Vagina (tissue), 2 donors: ENCODE data around the gene NFATC4. TPM values are rescaled to one million over a fixed set of nuclear protein-coding genes. Genes with fewer than 3 reads are reported as not detected.

Experiments
- DNase-seq, 2 donors: peaks; one replicate each; pipeline ENCODE4 v3.0.0-alpha.2; 2017; ENCODE audit errors: extremely low spot score in 2 of 2
- H3K27ac ChIP-seq: fragments of 200-600 bp; sonication (generic); one replicate; pipeline ENCODE4 v1.5.1; 2019
- H3K27me3 ChIP-seq: fragments of 200-600 bp; sonication (generic); one replicate; pipeline ENCODE4 v1.5.1; 2019
- H3K36me3 ChIP-seq, 2 donors: fragments of 200-600 bp; sonication (generic); one replicate each; pipeline ENCODE4 v1.5.1; 2017 to 2019
- H3K4me1 ChIP-seq: fragments of 200-600 bp; sonication (generic); one replicate; pipeline ENCODE4 v1.5.1; 2019
- H3K4me3 ChIP-seq, 2 donors: fragments of 200-600 bp; sonication (generic); 1 replicate in 1 of 2; 2 replicates in 1 of 2; pipeline ENCODE4 v1.5.1; 2016 to 2019
- H3K9me3 ChIP-seq: fragments of 200-600 bp; sonication (generic); one replicate; pipeline ENCODE4 v1.5.1; 2019
- POLR2A ChIP-seq, 2 donors: fragments of 450-650 bp; IDR thresholded peaks; one replicate each; pipeline ENCODE4 v1.6.1; 2017; ENCODE audit warnings: antibody characterized with exemption in 2 of 2, mild to moderate bottlenecking in 2 of 2, moderate library complexity in 2 of 2
- POLR2AphosphoS5 ChIP-seq, 2 donors: sonication (generic); formaldehyde crosslinking; IDR thresholded peaks; one replicate each; pipeline ENCODE4 v1.9.0; 2017; ENCODE audit warnings: antibody characterized with exemption in 2 of 2, mild to moderate bottlenecking in 2 of 2, low read depth in 1 of 2; ENCODE audit not compliant: insufficient read depth in 1 of 2
- intact Hi-C: fragments of 100-400 bp; cut with DNase I; formaldehyde crosslinking; loops from one replicate; pipeline ENCODE4 v1.15.1; 2023
- small RNA-seq: library from RNA; depleted of rRNA; stranded (forward); fragments of <200 nt; gene quantifications from one replicate; pipeline ENCODE3, GENCODE V24; 2016
- total RNA-seq: library from RNA; depleted of rRNA; stranded (reverse); fragments of >200 nt; gene quantifications from one replicate; pipeline ENCODE4 v1.2.3, GENCODE V29; 2016
- TF ChIP-seq, protein P1 (sequence below), 3 experiments: fragments of 450-650 bp in 2 of 3; fragments of 200-600 bp in 1 of 3; sonication (generic) in 1 of 3; IDR thresholded peaks; one replicate each; pipeline ENCODE4 v1.5.1; 2017 to 2019; ENCODE audit warnings: antibody characterized with exemption in 3 of 3, mild to moderate bottlenecking in 2 of 3, moderate library complexity in 2 of 3

NFATC4 gene
- total RNA-seq, 1 donor from 2014 or later: 47.9 TPM

DNA sequence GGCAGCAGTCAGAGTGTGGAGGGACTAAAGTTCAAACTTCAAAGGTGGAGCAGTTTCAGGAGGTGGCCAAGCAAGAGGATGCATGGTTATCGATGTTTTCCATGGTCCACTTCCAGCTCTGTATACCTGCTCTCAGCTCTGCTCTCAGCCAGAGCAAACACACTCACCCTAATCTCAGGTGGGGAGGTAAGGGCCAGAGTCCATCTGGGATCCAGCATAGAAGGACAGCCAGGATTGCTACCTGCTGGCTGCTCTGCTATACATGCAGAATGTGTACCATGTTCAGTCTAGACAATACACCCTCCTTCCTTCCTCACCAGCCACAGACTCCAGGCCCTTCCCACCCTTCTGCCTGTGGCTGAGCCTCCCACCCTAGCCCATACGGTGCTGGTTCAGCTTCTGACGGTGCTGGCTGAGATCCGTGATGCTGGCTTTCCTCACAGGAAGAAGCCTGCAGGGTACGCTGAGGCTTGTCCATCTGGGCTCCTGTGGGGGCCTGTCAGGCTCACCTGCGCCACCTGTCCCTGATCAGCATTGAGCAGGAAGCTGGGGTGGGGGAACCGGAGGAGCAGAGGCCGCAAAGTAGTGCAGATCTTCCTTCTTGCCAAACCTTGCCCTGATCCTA lies 59.0 kb downstream of the NFATC4 start:
- H3K36me3 ChIP-seq: peaks cover 0 to 3% of the 10 kb centered on the region in 2 donors
- intact Hi-C loops: no loop called here
- H3K27me3 ChIP-seq: no peaks in the 10 kb centered on the region
- no peaks in the 10 kb centered on the region for H3K9me3 ChIP-seq
- DNase-seq: peak; percentile 86 to 89
- no peak overlapping the region for H3K4me3 ChIP-seq
- peaks cover 49% of the 10 kb centered on the region for H3K4me1 ChIP-seq
- TF ChIP-seq, protein P1, sequence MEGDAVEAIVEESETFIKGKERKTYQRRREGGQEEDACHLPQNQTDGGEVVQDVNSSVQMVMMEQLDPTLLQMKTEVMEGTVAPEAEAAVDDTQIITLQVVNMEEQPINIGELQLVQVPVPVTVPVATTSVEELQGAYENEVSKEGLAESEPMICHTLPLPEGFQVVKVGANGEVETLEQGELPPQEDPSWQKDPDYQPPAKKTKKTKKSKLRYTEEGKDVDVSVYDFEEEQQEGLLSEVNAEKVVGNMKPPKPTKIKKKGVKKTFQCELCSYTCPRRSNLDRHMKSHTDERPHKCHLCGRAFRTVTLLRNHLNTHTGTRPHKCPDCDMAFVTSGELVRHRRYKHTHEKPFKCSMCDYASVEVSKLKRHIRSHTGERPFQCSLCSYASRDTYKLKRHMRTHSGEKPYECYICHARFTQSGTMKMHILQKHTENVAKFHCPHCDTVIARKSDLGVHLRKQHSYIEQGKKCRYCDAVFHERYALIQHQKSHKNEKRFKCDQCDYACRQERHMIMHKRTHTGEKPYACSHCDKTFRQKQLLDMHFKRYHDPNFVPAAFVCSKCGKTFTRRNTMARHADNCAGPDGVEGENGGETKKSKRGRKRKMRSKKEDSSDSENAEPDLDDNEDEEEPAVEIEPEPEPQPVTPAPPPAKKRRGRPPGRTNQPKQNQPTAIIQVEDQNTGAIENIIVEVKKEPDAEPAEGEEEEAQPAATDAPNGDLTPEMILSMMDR (IDR thresholded peaks at IDR 0.05): no peak
- TF ChIP-seq POLR2A (IDR thresholded peaks at IDR 0.05) (no peak), POLR2AphosphoS5 (IDR thresholded peaks at IDR 0.05; ENCODE audit: insufficient read depth in 1 of 2, low read depth in 1 of 2) (no peak)
- H3K27ac ChIP-seq: no peak overlapping the region

DNA sequence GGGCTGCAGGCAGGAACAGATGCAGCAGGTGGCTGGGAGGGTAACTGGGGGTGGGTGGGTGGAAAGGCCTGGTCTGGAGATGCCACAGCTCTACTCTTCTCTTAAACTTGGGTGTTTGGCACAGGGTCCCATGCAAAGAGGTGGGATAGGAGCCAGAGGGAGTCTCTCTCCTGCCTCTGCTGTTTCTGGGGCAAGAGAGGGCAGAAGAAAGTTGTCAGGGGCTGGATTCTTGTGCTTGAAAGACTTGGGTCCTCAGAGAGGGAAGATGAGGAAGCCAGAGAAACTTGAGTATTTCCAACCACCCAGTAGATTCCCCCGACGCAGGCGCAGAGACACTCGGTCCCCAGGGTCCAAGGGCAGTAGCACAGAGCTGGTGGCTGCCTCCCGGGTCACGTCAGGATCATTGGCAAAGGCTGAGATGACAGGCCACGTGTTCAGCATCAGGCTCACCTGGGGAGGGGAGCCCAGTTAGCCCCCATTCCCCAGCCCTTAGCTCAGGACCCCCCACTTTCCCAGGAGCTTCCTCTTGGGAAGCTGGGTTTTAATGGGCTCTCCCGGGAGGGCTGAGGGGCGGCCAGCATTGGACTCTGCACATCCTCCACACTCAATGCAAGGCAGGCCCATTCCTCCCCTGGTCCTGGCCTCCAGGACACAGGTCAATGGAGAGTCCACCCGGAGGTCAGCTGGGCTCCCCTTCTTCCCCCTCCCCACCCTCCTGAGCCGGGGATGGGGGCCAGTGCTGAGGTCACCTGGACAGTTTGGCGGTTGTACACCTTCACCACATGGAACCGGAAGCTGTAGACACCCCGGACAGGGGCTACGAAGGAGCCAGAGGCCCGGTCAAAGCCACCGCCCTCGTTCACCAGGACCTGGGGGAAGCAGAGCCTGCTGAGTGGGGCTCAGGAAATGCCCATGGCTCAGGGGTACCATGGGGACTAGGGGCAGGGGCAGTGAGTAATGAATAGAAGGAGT lies 59.8 kb downstream of the NFATC4 start:
- H3K36me3 ChIP-seq: peaks cover 0 to 11% of the 10 kb centered on the region in 2 donors
- H3K27me3 ChIP-seq: no peaks in the 10 kb centered on the region
- peaks cover 57% of the 10 kb centered on the region for H3K4me1 ChIP-seq
- TF ChIP-seq, protein P1 (IDR thresholded peaks at IDR 0.05): no peak
- no peak for TF ChIP-seq POLR2A (IDR thresholded peaks at IDR 0.05)
- no peak for TF ChIP-seq POLR2AphosphoS5 (IDR thresholded peaks at IDR 0.05; ENCODE audit: insufficient read depth in 1 of 2, low read depth in 1 of 2)
- H3K9me3 ChIP-seq: no peaks in the 10 kb centered on the region
- no peak overlapping the region for H3K4me3 ChIP-seq
- intact Hi-C loops: no loop called here
- peak; percentile 84 to 86 for DNase-seq
- peak overlapping the region; percentile 92 for H3K27ac ChIP-seq

DNA sequence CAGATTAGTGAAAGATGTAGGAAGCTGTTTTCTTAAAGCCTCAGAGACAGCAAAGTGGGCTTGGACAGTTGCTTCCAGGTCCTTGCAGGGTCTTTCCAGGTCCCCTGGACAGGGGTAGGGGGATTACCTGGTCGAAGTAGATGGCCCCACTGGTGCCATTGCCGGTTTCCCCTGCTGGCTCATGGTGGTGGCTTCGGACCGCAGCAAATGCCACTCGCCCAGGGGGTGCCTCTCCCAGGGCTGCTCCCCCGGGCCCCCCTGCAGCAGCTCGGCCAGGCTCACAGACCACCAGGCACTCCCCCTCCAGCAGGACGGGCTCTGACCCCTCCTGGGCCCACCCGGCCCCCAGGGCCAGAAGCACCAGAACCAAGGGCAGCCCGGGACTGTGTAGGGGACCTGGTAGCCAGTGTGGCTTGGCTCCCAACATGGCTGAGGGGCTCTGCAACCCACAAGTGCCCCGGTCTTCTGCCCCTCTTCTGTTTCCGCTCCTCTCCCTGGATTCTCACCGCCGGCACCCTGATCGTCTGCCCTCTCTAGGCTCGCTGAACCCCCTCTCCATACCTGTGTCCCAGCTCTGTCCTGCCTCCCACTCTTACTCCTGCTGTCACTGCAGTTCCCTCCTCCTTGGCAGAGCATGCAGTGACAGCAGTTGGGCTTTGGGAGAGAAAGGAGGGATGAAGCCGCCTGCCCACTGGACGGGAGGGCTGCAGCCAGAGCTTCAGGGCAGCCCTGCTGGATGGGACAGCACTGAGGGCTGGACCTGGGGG lies 60.8 kb downstream of the NFATC4 start:
- Histone ChIP-seq H3K4me3 (peak overlapping the region; percentile 72 to 93), H3K27ac (peak overlapping the region; percentile 92), H3K36me3 (peaks cover 0 to 19% of the 10 kb centered on the region in 2 donors), H3K27me3 (no peaks in the 10 kb centered on the region), H3K9me3 (no peaks in the 10 kb centered on the region), H3K4me1 (peaks cover 64% of the 10 kb centered on the region)
- TF ChIP-seq POLR2A (IDR thresholded peaks at IDR 0.05): no peak
- TF ChIP-seq, protein P1 (IDR thresholded peaks at IDR 0.05): no peak
- TF ChIP-seq POLR2AphosphoS5 (IDR thresholded peaks at IDR 0.05; ENCODE audit: insufficient read depth in 1 of 2, low read depth in 1 of 2): no peak
- peak; percentile 84 to 88 for DNase-seq
- intact Hi-C loops: no loop called here

Small RNAs within 50 kb of the gene (small RNA-seq; reads per million reads assigned to genes)
- gene RF00026: not detected

Other genes starting within 250 kb of the NFATC4 start
- not detected for gene FITM1, start 237.5 kb upstream of the NFATC4 start, total RNA-seq
- 118 TPM for gene PSME1, start 232.0 kb upstream of the NFATC4 start, total RNA-seq
- 23.8 TPM for gene EMC9, start 226.6 kb upstream of the NFATC4 start, total RNA-seq
- gene PSME2, start 221.6 kb upstream of the NFATC4 start, total RNA-seq: 131 TPM
- 87.9 TPM for gene RNF31, start 220.7 kb upstream of the NFATC4 start, total RNA-seq
- 55.0 TPM for gene IRF9, start 206.9 kb upstream of the NFATC4 start, total RNA-seq
- 5.9 TPM for gene REC8, start 196.1 kb upstream of the NFATC4 start, total RNA-seq
- gene IPO4, start 179.4 kb upstream of the NFATC4 start, total RNA-seq: 28.5 TPM
- 37.3 TPM for gene TM9SF1, start 172.7 kb upstream of the NFATC4 start, total RNA-seq
- 0.74 TPM for gene TSSK4, start 162.5 kb upstream of the NFATC4 start, total RNA-seq
- gene CHMP4A, start 154.7 kb upstream of the NFATC4 start, total RNA-seq: 37.6 TPM
- 32.7 TPM for gene MDP1, start 152.1 kb upstream of the NFATC4 start, total RNA-seq
- 140 TPM for gene NEDD8, start 135.8 kb upstream of the NFATC4 start, total RNA-seq
- 35.6 TPM for gene GMPR2, start 135.3 kb upstream of the NFATC4 start, total RNA-seq
- gene TINF2, start 125.6 kb upstream of the NFATC4 start, total RNA-seq: 64.1 TPM
- 269 TPM for gene TGM1, start 105.0 kb upstream of the NFATC4 start, total RNA-seq
- 43.5 TPM for gene RABGGTA, start 96.6 kb upstream of the NFATC4 start, total RNA-seq
- gene DHRS1, start 68.4 kb upstream of the NFATC4 start, total RNA-seq: 84.2 TPM
- 13.8 TPM for gene NOP9, start 68.3 kb upstream of the NFATC4 start, total RNA-seq
- gene CIDEB, start 60.2 kb upstream of the NFATC4 start, total RNA-seq: 16.0 TPM
- gene LTB4R2, start 58.0 kb upstream of the NFATC4 start, total RNA-seq: 66.5 TPM
- gene LTB4R, start 56.7 kb upstream of the NFATC4 start, total RNA-seq: 35.1 TPM
- 32.7 TPM for gene ADCY4, start 33.1 kb upstream of the NFATC4 start, total RNA-seq
- 10.1 TPM for gene RIPK3, start 28.2 kb upstream of the NFATC4 start, total RNA-seq
- 14.7 TPM for gene NYNRIN, start 30.8 kb downstream of the NFATC4 start, total RNA-seq
- 1.7 TPM for gene CBLN3, start 61.5 kb downstream of the NFATC4 start, total RNA-seq
- gene KHNYN, start 61.8 kb downstream of the NFATC4 start, total RNA-seq: 41.7 TPM
- gene SDR39U1, start 74.6 kb downstream of the NFATC4 start, total RNA-seq: 43.2 TPM
- not detected for gene CMA1, start 140.1 kb downstream of the NFATC4 start, total RNA-seq
- gene CTSG, start 208.1 kb downstream of the NFATC4 start, total RNA-seq: 1.5 TPM
- not detected for gene GZMH, start 241.5 kb downstream of the NFATC4 start, total RNA-seq